Endothelial cell of umbilical vein (primary cell): ENCODE results near the gene ANAPC2. TPM values are rescaled to one million over a fixed set of nuclear protein-coding genes. Genes with fewer than 3 reads are reported as not detected.

Source experiments
- BruUV-seq: library from RNA; stranded (reverse); fragments of 400-500 nt; replicated peaks from 2 replicates; lab custom pipeline; 2021; lab: Mats Ljungman, UMichigan
- CTCF ChIA-PET: fragments of 300-600, 350-600 bp; sonication (Branson Sonifier 250); formaldehyde crosslinking; loops from one replicate; lab custom pipeline; 2021; ENCODE audit warnings: antibody characterized with exemption, inconsistent platforms; lab: Charles Lee
- POLR2A ChIA-PET: fragments of 300-600, 350-600 bp; sonication (Branson Sonifier 250); formaldehyde crosslinking; loops from one replicate; lab custom pipeline; 2021; ENCODE audit warnings: antibody characterized with exemption, inconsistent platforms; lab: Charles Lee
- DNase-seq: peaks from one replicate; pipeline ENCODE4 v3.0.0-alpha.2; 2011; ENCODE audit warnings: low read depth, low spot score
- FAIRE-seq: peaks from 2 replicates; lab custom pipeline; 2011; peaks lifted over from hg19 to GRCh38; lab: Jason Lieb, UNC
- H2AFZ ChIP-seq: 2 replicates; pipeline ENCODE4 v1.6.0; 2012; ENCODE audit warnings: low read depth, low read length, control low read depth, inconsistent platforms
- H3K27ac ChIP-seq: 2 replicates; pipeline ENCODE4 v1.5.1; 2011; ENCODE audit warnings: low read depth, mild to moderate bottlenecking, control low read depth, low read length, moderate library complexity; ENCODE audit not compliant: insufficient read depth
- H3K27me3 ChIP-seq, 2 experiments: 2 replicates each; pipeline versions ENCODE4 v1.6.0 to v1.6.1; 2011; ENCODE audit warnings: low read length in 2 of 2, mixed read lengths in 1 of 2; ENCODE audit not compliant: control insufficient read depth in 2 of 2, insufficient read depth in 2 of 2
- H3K36me3 ChIP-seq, 2 experiments: 2 replicates in 1 of 2; 3 replicates in 1 of 2; pipeline ENCODE4 v1.5.1; 2011; ENCODE audit warnings: low read length in 2 of 2, mild to moderate bottlenecking in 1 of 2, moderate library complexity in 1 of 2; ENCODE audit not compliant: control insufficient read depth in 2 of 2, insufficient read depth in 2 of 2; ENCODE audit errors: extremely low read depth in 1 of 2
- H3K4me1 ChIP-seq: 3 replicates; pipeline ENCODE4 v1.5.1; 2011; ENCODE audit warnings: mild to moderate bottlenecking, low read length; ENCODE audit not compliant: control insufficient read depth, insufficient read depth; ENCODE audit errors: extremely low read depth
- H3K4me2 ChIP-seq: 2 replicates; pipeline ENCODE4 v1.6.1; 2011; ENCODE audit warnings: low read length, control low read depth, mixed read lengths; ENCODE audit not compliant: insufficient read depth
- H3K4me3 ChIP-seq, 3 experiments: fragments of 200-600 bp in 1 of 3; sonication (generic), shearing (Covaris generic) in 1 of 3; replicated peaks in 1 of 3; 2 replicates each; pipeline ENCODE4 v1.5.1; 2011 to 2016; ENCODE audit warnings: control low read depth in 3 of 3, low read length in 3 of 3, mild to moderate bottlenecking in 2 of 3, inconsistent platforms in 1 of 3, low read depth in 1 of 3, moderate library complexity in 1 of 3; ENCODE audit not compliant: insufficient read depth in 1 of 3
- H3K79me2 ChIP-seq: 2 replicates; pipeline ENCODE4 v1.6.0; 2012; ENCODE audit warnings: low read length, inconsistent platforms; ENCODE audit not compliant: control insufficient read depth, insufficient read depth
- H3K9ac ChIP-seq: replicated peaks from 2 replicates; pipeline ENCODE3; 2011; ENCODE audit warnings: low read length, control low read depth; ENCODE audit not compliant: insufficient read depth; ENCODE audit errors: extremely low read depth
- H3K9me1 ChIP-seq: replicated peaks from 3 replicates; pipeline ENCODE4 v1.6.0; 2011; ENCODE audit warnings: mild to moderate bottlenecking, low read length; ENCODE audit not compliant: control insufficient read depth, insufficient read depth; ENCODE audit errors: extremely low read depth
- H3K9me3 ChIP-seq: replicated peaks from 2 replicates; pipeline ENCODE4 v1.5.1; 2012; ENCODE audit warnings: low read length, inconsistent platforms; ENCODE audit not compliant: control insufficient read depth, insufficient read depth
- H4K20me1 ChIP-seq: replicated peaks from 2 replicates; pipeline ENCODE3; 2011; ENCODE audit warnings: mild to moderate bottlenecking, low read length; ENCODE audit not compliant: control insufficient read depth, insufficient read depth; ENCODE audit errors: extremely low read depth
- CTCF ChIP-seq, 2 donors: IDR thresholded peaks; 1 replicate in 1 of 2; 2 replicates in 1 of 2; pipeline ENCODE4 v1.5.1; 2011; ENCODE audit warnings: low read length in 2 of 2, mild to moderate bottlenecking in 2 of 2, moderate library complexity in 2 of 2, control low read depth in 1 of 2, inconsistent platforms in 1 of 2, low read depth in 1 of 2; ENCODE audit not compliant: insufficient read depth in 1 of 2; ENCODE audit errors: extremely low read depth in 1 of 2
- EZH2 ChIP-seq: IDR thresholded peaks from 2 replicates; pipeline ENCODE4 v1.6.1; 2012; ENCODE audit warnings: borderline replicate concordance, low read depth, mild to moderate bottlenecking, moderate library complexity, low read length, inconsistent platforms; ENCODE audit not compliant: severe bottlenecking
- FOS ChIP-seq: IDR thresholded peaks from 2 replicates; pipeline ENCODE4 v1.6.1; 2011; ENCODE audit warnings: mild to moderate bottlenecking, low read length, moderate library complexity, borderline replicate concordance; ENCODE audit not compliant: insufficient read depth
- GATA2 ChIP-seq: IDR thresholded peaks from 2 replicates; pipeline ENCODE4 v1.7.0; 2011; ENCODE audit warnings: low read depth, mild to moderate bottlenecking, moderate library complexity, mixed read lengths, low read length; ENCODE audit not compliant: insufficient read length, insufficient read depth
- JUN ChIP-seq: IDR thresholded peaks from 2 replicates; pipeline ENCODE4 v1.6.1; 2011; ENCODE audit warnings: borderline replicate concordance, low read depth; ENCODE audit not compliant: insufficient read length, insufficient read depth
- MAX ChIP-seq: IDR thresholded peaks from 2 replicates; pipeline ENCODE4 v1.6.1; 2011; ENCODE audit not compliant: insufficient read depth, insufficient read length
- MYC ChIP-seq: IDR thresholded peaks from one replicate; pipeline ENCODE4 v1.6.1; 2011; ENCODE audit warnings: mild to moderate bottlenecking, low read depth, low read length
- POLR2A ChIP-seq: IDR thresholded peaks from 2 replicates; pipeline ENCODE4 v1.6.1; 2012; ENCODE audit warnings: low read depth, mild to moderate bottlenecking, control low read depth, low read length
- POLR2AphosphoS5 ChIP-seq: IDR thresholded peaks from 2 replicates; pipeline ENCODE4 v1.6.1; 2012; ENCODE audit warnings: low read depth, mild to moderate bottlenecking, control low read depth, low read length, moderate library complexity; ENCODE audit not compliant: insufficient read depth
- dilution Hi-C: fragments of 300-500 bp; cut with MboI; formaldehyde crosslinking; loops from one replicate; pipeline ENCODE4 v1.15.0; 2019; ENCODE audit warnings: low sequenced_read_pairs; ENCODE audit not compliant: extremely low pct_ligation_motif_present
- intact Hi-C: fragments of 100-400 bp; cut with micrococcal nuclease; formaldehyde crosslinking; loops from one replicate; pipeline ENCODE4 v1.10.0; 2022
- polyA plus RNA-seq, 4 experiments: library from polyadenylated mRNA; depleted of rRNA in 3 of 4; stranded (reverse) in 3 of 4; unstranded in 1 of 4; fragments of >200 nt; gene quantifications; 2 replicates each; pipeline versions ENCODE4 v1.2.1 to v1.2.3, GENCODE V29; 2011 to 2012; ENCODE audit warnings: missing spikeins in 1 of 4
- total RNA-seq: library from RNA; stranded (reverse); gene quantifications from 2 replicates; pipeline ENCODE4 v1.2.3, GENCODE V29; 2021

ANAPC2 gene
- total and polyA plus RNA-seq, 2 donors (not counting 3 experiments of a cell fraction or from before 2014, with no cell fraction given) = 44.8 to 69.2 TPM

GRCh38 chr9:137130176-137130755, 58.1 kb downstream of the ANAPC2 start:
- CTCF ChIA-PET = interaction anchor here (0.8 to 3.3 kb wide), 14 partner anchors 9 to 106 kb away, joined by 3 to 17 read pairs (median 4); partner anchors contain the start of genes DPP7, GRIN1 and RNF224
- POLR2A ChIA-PET = interaction anchor here (0.6 to 1.3 kb wide), 6 partner anchors 15 to 152 kb away, joined by 3 to 9 read pairs (median 4); partner anchors contain the start of genes NPDC1, TPRN and TUBB4B

More at GRCh38 chr9:137130176-137130755, 58.1 kb downstream of the ANAPC2 start:
- Histone ChIP-seq H4K20me1 (no peaks in the 10 kb centered on the region), H3K79me2 (peaks cover 20% of the 10 kb centered on the region), H3K4me3 (peak overlapping the region; percentile 39 to 63 (median 51)), H3K27me3 (no peaks in the 10 kb centered on the region), H3K9me3 (no peaks in the 10 kb centered on the region), H3K9me1 (no peaks in the 10 kb centered on the region), H3K4me1 (peaks cover 26% of the 10 kb centered on the region), H3K4me2 (peak overlapping the region; percentile 71), H3K36me3 (no peaks in the 10 kb centered on the region), H2AFZ (peak overlapping the region; percentile 85), H3K27ac (peak overlapping the region; percentile 40), H3K9ac (peak overlapping the region; percentile 38)
- dilution Hi-C loops = no loop called here
- peak; percentile 18 for FAIRE-seq
- no peak for TF ChIP-seq POLR2A
- TF ChIP-seq FOS = no peak
- no peak for TF ChIP-seq POLR2AphosphoS5
- no peak for TF ChIP-seq JUN
- no peak for TF ChIP-seq GATA2
- TF ChIP-seq CTCF (IDR thresholded peaks at IDR 0.05; ENCODE audit: extremely low read depth in 1 of 2, insufficient read depth in 1 of 2, low read depth in 1 of 2, low read length in 2 of 2) = no peak
- no peak for TF ChIP-seq EZH2
- TF ChIP-seq MAX = no peak
- TF ChIP-seq MYC = no peak
- no peak for DNase-seq
- TSS peak; percentile 65 for BruUV-seq
- intact Hi-C loops = loop anchor here (1.0 kb wide), 1 partner anchor 93 kb away; no protein-coding TSS in a partner anchor
